HG02943 (cell line): Measurements from ENCODE around the gene DGCR8.

ENCODE experiments used
- ATAC-seq: cut with Tn5 transposase; IDR thresholded peaks from one replicate; pipeline ENCODE4 v1.9.1; 2021; ENCODE audit warnings: mild to moderate bottlenecking, low read depth, moderate library complexity; ENCODE audit not compliant: unreplicated experiment

DGCR8 gene

GRCh38 chr22:20133930-20134549 is 54.0 kb downstream of the DGCR8 start:
- ATAC-seq: no peak

GRCh38 chr22:20135265-20135664 is 55.2 kb downstream of the DGCR8 start:
- no peak for ATAC-seq

GRCh38 chr22:20135806-20136602 is 56.0 kb downstream of the DGCR8 start:
- ATAC-seq: no peak

- no peak for ATAC-seq
Measured at GRCh38 chr22:20136603-20136873, 56.5 kb downstream of the DGCR8 start.

- no peak for ATAC-seq
Measured at GRCh38 chr22:20137113-20137512, 57.1 kb downstream of the DGCR8 start.

- ATAC-seq: no peak
Measured at GRCh38 chr22:20137671-20138416, 57.8 kb downstream of the DGCR8 start.

- no peak for ATAC-seq
Measured at GRCh38 chr22:20138417-20138738, 58.3 kb downstream of the DGCR8 start.

GRCh38 chr22:20138868-20139267 is 58.8 kb downstream of the DGCR8 start:
- no peak for ATAC-seq

GRCh38 chr22:20139391-20140106 is 59.5 kb downstream of the DGCR8 start:
- no peak for ATAC-seq

GRCh38 chr22:20140107-20140445 is 60.0 kb downstream of the DGCR8 start:
- ATAC-seq: no peak

GRCh38 chr22:20140521-20140964 is 60.5 kb downstream of the DGCR8 start:
- no peak for ATAC-seq

- ATAC-seq: no peak
Measured at GRCh38 chr22:20141186-20142077, 61.4 kb downstream of the DGCR8 start.

GRCh38 chr22:20142711-20143621 is 62.9 kb downstream of the DGCR8 start:
- no peak for ATAC-seq

- no peak for ATAC-seq
Measured at GRCh38 chr22:20143883-20144665, 64.0 kb downstream of the DGCR8 start.

- ATAC-seq: no peak
Measured at GRCh38 chr22:20145206-20145831, 65.3 kb downstream of the DGCR8 start.

GRCh38 chr22:20145832-20146223 is 65.8 kb downstream of the DGCR8 start:
- ATAC-seq: no peak

- no peak for ATAC-seq
Measured at GRCh38 chr22:20146777-20147176, 66.7 kb downstream of the DGCR8 start.
